NB4 (cell line): ENCODE measurements around the gene RAB33B.

Experiments used
- CTCF ChIP-seq: IDR thresholded peaks from one replicate; pipeline ENCODE4 v1.5.1; 2012; ENCODE audit warnings: low read depth, low read length
- MAX ChIP-seq: IDR thresholded peaks from 2 replicates; pipeline ENCODE4 v1.6.1; 2011; ENCODE audit warnings: low read depth, low read length
- MYC ChIP-seq: IDR thresholded peaks from 2 replicates; pipeline ENCODE4 v1.6.1; 2011; ENCODE audit warnings: low read depth, low read length

- TF ChIP-seq CTCF: no peak
- no peak for TF ChIP-seq MYC
- TF ChIP-seq MAX: no peak
These were observed 27.5 kb downstream of the RAB33B start for GRCh38 chr4:139481465-139481864.
